ENCODE measurements around the gene TRPM2. TPM values are rescaled to one million over a fixed set of nuclear protein-coding genes. Genes with fewer than 3 reads are reported as not detected.

The TRPM2 gene
- total and polyA plus RNA-seq, 10 of the 15 experiments (the other 5 are each of a cell fraction or from before 2014, with no cell fraction given), result 0.03 to 9.1 (median 2.6) TPM

DNA sequence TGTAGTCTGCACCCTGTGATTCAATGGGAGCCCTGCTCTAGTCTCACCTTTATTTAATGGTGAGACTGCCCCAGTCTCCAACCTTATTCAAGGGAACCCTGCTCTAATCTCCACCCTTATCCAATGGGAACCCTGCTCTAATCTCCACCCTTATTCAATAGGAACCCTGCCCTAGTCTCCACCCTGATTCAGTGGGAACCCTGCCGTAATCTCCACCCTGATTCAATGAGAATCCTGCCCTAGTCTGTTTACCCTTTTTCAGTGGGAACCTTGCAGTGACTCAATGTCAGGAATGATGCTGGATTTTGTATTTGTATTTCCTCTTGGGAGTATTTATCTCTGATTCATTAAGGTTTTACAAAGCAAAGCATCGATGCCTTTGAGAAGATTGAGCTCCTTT is 39.5 kb downstream of the TRPM2 start (continued):
- TF ChIP-seq, protein P1, sequence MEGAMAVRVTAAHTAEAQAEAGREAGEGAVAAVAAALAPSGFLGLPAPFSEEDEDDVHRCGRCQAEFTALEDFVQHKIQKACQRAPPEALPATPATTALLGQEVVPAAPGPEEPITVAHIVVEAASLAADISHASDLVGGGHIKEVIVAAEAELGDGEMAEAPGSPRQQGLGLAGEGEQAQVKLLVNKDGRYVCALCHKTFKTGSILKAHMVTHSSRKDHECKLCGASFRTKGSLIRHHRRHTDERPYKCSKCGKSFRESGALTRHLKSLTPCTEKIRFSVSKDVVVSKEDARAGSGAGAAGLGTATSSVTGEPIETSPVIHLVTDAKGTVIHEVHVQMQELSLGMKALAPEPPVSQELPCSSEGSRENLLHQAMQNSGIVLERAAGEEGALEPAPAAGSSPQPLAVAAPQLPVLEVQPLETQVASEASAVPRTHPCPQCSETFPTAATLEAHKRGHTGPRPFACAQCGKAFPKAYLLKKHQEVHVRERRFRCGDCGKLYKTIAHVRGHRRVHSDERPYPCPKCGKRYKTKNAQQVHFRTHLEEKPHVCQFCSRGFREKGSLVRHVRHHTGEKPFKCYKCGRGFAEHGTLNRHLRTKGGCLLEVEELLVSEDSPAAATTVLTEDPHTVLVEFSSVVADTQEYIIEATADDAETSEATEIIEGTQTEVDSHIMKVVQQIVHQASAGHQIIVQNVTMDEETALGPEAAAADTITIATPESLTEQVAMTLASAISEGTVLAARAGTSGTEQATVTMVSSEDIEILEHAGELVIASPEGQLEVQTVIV (IDR thresholded peaks at IDR 0.05; ENCODE audit: borderline replicate concordance, partially characterized antibody), result no peak
- TF ChIP-seq MEF2B (IDR thresholded peaks at IDR 0.05; ENCODE audit: partially characterized antibody, poor library complexity, severe bottlenecking) (no peak), CTCF (IDR thresholded peaks at IDR 0.05 in 2 of 3, conservative IDR thresholded peaks at IDR 0.05 in 1 of 3; ENCODE audit: control insufficient read depth in 2 of 3, extremely low read depth in 1 of 3, insufficient read depth in 1 of 3, low read depth in 3 of 3, low read length in 3 of 3) (no peak), RUNX3 (IDR thresholded peaks at IDR 0.05; ENCODE audit: low read length) (no peak)
- TF ChIP-seq, protein P2, sequence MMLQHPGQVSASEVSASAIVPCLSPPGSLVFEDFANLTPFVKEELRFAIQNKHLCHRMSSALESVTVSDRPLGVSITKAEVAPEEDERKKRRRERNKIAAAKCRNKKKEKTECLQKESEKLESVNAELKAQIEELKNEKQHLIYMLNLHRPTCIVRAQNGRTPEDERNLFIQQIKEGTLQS (IDR thresholded peaks at IDR 0.05; ENCODE audit: borderline replicate concordance, extremely low read depth, low read depth, low read length), result no peak
- TF ChIP-seq, protein P3, sequence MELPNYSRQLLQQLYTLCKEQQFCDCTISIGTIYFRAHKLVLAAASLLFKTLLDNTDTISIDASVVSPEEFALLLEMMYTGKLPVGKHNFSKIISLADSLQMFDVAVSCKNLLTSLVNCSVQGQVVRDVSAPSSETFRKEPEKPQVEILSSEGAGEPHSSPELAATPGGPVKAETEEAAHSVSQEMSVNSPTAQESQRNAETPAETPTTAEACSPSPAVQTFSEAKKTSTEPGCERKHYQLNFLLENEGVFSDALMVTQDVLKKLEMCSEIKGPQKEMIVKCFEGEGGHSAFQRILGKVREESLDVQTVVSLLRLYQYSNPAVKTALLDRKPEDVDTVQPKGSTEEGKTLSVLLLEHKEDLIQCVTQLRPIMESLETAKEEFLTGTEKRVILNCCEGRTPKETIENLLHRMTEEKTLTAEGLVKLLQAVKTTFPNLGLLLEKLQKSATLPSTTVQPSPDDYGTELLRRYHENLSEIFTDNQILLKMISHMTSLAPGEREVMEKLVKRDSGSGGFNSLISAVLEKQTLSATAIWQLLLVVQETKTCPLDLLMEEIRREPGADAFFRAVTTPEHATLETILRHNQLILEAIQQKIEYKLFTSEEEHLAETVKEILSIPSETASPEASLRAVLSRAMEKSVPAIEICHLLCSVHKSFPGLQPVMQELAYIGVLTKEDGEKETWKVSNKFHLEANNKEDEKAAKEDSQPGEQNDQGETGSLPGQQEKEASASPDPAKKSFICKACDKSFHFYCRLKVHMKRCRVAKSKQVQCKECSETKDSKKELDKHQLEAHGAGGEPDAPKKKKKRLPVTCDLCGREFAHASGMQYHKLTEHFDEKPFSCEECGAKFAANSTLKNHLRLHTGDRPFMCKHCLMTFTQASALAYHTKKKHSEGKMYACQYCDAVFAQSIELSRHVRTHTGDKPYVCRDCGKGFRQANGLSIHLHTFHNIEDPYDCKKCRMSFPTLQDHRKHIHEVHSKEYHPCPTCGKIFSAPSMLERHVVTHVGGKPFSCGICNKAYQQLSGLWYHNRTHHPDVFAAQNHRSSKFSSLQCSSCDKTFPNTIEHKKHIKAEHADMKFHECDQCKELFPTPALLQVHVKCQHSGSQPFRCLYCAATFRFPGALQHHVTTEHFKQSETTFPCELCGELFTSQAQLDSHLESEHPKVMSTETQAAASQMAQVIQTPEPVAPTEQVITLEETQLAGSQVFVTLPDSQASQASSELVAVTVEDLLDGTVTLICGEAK (IDR thresholded peaks at IDR 0.05; ENCODE audit: borderline replicate concordance), result no peak
- TF ChIP-seq, protein P4, sequence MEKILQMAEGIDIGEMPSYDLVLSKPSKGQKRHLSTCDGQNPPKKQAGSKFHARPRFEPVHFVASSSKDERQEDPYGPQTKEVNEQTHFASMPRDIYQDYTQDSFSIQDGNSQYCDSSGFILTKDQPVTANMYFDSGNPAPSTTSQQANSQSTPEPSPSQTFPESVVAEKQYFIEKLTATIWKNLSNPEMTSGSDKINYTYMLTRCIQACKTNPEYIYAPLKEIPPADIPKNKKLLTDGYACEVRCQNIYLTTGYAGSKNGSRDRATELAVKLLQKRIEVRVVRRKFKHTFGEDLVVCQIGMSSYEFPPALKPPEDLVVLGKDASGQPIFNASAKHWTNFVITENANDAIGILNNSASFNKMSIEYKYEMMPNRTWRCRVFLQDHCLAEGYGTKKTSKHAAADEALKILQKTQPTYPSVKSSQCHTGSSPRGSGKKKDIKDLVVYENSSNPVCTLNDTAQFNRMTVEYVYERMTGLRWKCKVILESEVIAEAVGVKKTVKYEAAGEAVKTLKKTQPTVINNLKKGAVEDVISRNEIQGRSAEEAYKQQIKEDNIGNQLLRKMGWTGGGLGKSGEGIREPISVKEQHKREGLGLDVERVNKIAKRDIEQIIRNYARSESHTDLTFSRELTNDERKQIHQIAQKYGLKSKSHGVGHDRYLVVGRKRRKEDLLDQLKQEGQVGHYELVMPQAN (conservative IDR thresholded peaks at IDR 0.05), result no peak
